ENCODE results near the gene ZNF181. TPM values are rescaled to one million over a fixed set of nuclear protein-coding genes. Genes with fewer than 3 reads are reported as not detected.
A peak's percentile ranks its signal among the peaks of the same experiment; 100 is the strongest.

The ZNF181 gene
- total and polyA plus RNA-seq, 4 donors: 5.6 to 17.7 (median 7.2) TPM

GRCh38 chr19:34711890-34712289, 22.2 kb upstream of the ZNF181 start:
- TF ChIP-seq CTCF (IDR thresholded peaks at IDR 0.05; ENCODE audit: control extremely low read depth, extremely low read depth): no peak
- Histone ChIP-seq H3K36me3 (ENCODE audit: control insufficient read depth in 4 of 4, insufficient read depth in 4 of 4, low read length in 4 of 4) (no peaks in the 10 kb centered on the region), H3K9me3 (ENCODE audit: control insufficient read depth in 4 of 4, insufficient read depth in 3 of 4, low read length in 3 of 4) (peaks cover 1 to 5% (median 3%) of the 10 kb centered on the region in 4 donors), H3K27me3 (ENCODE audit: control insufficient read depth in 3 of 3, insufficient read depth in 3 of 3, low read length in 2 of 3) (no peaks in the 10 kb centered on the region), H3K9ac (ENCODE audit: insufficient read depth in 1 of 2, low read length in 2 of 2) (no peak overlapping the region), H3K4me1 (ENCODE audit: control insufficient read depth in 5 of 5, insufficient read depth in 5 of 5, low read length in 5 of 5) (no peaks in the 10 kb centered on the region), H3K4me3 (no peak overlapping the region), H3K27ac (ENCODE audit: low read depth in 1 of 2, low read length in 1 of 2) (no peak overlapping the region)
- ATAC-seq (ENCODE audit: insufficient read depth, low FRiP score) (no peak), DNase-seq (no peak)
- 58 to 72% methylated on average over 6 of the region's 6 CpGs for WGBS, 2 donors

- Histone ChIP-seq H3K27ac (ENCODE audit: low read depth in 1 of 2, low read length in 1 of 2) (no peak overlapping the region), H3K4me1 (ENCODE audit: control insufficient read depth in 5 of 5, insufficient read depth in 5 of 5, low read length in 5 of 5) (no peaks in the 10 kb centered on the region), H3K9ac (ENCODE audit: insufficient read depth in 1 of 2, low read length in 2 of 2) (no peak overlapping the region), H3K27me3 (ENCODE audit: control insufficient read depth in 3 of 3, insufficient read depth in 3 of 3, low read length in 2 of 3) (no peaks in the 10 kb centered on the region), H3K4me3 (no peak overlapping the region), H3K9me3 (ENCODE audit: control insufficient read depth in 4 of 4, insufficient read depth in 3 of 4, low read length in 3 of 4) (peaks cover 1 to 3% (median 3%) of the 10 kb centered on the region in 4 donors), H3K36me3 (ENCODE audit: control insufficient read depth in 4 of 4, insufficient read depth in 4 of 4, low read length in 4 of 4) (no peaks in the 10 kb centered on the region)
- WGBS, 2 donors: 38% methylated on average over 11 of the region's 11 CpGs
- peak; percentile 77 for TF ChIP-seq CTCF (IDR thresholded peaks at IDR 0.05; ENCODE audit: control extremely low read depth, extremely low read depth)
- DNase-seq: peak; percentile 46 to 88 (median 74)
- no peak for ATAC-seq (ENCODE audit: insufficient read depth, low FRiP score)
Observed at GRCh38 chr19:34712395-34713261, 21.4 kb upstream of the ZNF181 start.

- Histone ChIP-seq H3K4me1 (ENCODE audit: control insufficient read depth in 5 of 5, insufficient read depth in 5 of 5, low read length in 5 of 5) (no peaks in the 10 kb centered on the region), H3K4me3 (no peak overlapping the region), H3K27ac (ENCODE audit: low read depth in 1 of 2, low read length in 1 of 2) (no peak overlapping the region), H3K9me3 (ENCODE audit: control insufficient read depth in 4 of 4, insufficient read depth in 3 of 4, low read length in 3 of 4) (peaks cover 1 to 3% (median 3%) of the 10 kb centered on the region in 4 donors), H3K36me3 (ENCODE audit: control insufficient read depth in 4 of 4, insufficient read depth in 4 of 4, low read length in 4 of 4) (no peaks in the 10 kb centered on the region), H3K9ac (ENCODE audit: insufficient read depth in 1 of 2, low read length in 2 of 2) (no peak overlapping the region), H3K27me3 (ENCODE audit: control insufficient read depth in 3 of 3, insufficient read depth in 3 of 3, low read length in 2 of 3) (no peaks in the 10 kb centered on the region)
- TF ChIP-seq CTCF (IDR thresholded peaks at IDR 0.05; ENCODE audit: control extremely low read depth, extremely low read depth): no peak
- WGBS, 2 donors: 86 to 88% methylated on average over 2 of the region's 2 CpGs
- no peak for DNase-seq
- no peak for ATAC-seq (ENCODE audit: insufficient read depth, low FRiP score)
Observed at GRCh38 chr19:34713262-34713637, 20.8 kb upstream of the ZNF181 start.
